Thymus (tissue), 11 donors: ENCODE measurements around the gene IFNLR1. TPM values are rescaled to one million over a fixed set of nuclear protein-coding genes. Genes with fewer than 3 reads are reported as not detected.

Source experiments
- DNase-seq, 9 donors: peaks; one replicate each; pipeline ENCODE4 v3.0.0-alpha.2; 2013; ENCODE audit warnings: low spot score in 9 of 9, low read depth in 6 of 9, missing footprints in 1 of 9
- H3K27ac ChIP-seq, 2 donors: one replicate each; pipeline ENCODE4 v1.5.1; 2013; ENCODE audit warnings: control low read depth in 1 of 2, low read depth in 1 of 2, low read length in 1 of 2, mild to moderate bottlenecking in 1 of 2, moderate library complexity in 1 of 2
- H3K27me3 ChIP-seq, 2 donors: one replicate each; pipeline ENCODE4 v1.5.1; 2013; ENCODE audit warnings: low read length in 1 of 2; ENCODE audit not compliant: control insufficient read depth in 2 of 2, insufficient read depth in 1 of 2
- H3K36me3 ChIP-seq, 2 donors: one replicate each; pipeline ENCODE4 v1.5.1; 2013; ENCODE audit warnings: low read length in 1 of 2, mild to moderate bottlenecking in 1 of 2, moderate library complexity in 1 of 2; ENCODE audit not compliant: control insufficient read depth in 2 of 2, insufficient read depth in 2 of 2
- H3K4me1 ChIP-seq, 2 donors: one replicate each; pipeline ENCODE4 v1.5.1; 2013; ENCODE audit warnings: low read length in 2 of 2; ENCODE audit not compliant: control insufficient read depth in 2 of 2, insufficient read depth in 2 of 2
- H3K4me3 ChIP-seq, 2 donors: one replicate each; pipeline ENCODE4 v1.5.1; 2013; ENCODE audit warnings: low read length in 2 of 2, control low read depth in 1 of 2, mild to moderate bottlenecking in 1 of 2
- H3K9me3 ChIP-seq, 2 donors: one replicate each; pipeline ENCODE4 v1.5.1; 2013; ENCODE audit warnings: low read length in 1 of 2, mild to moderate bottlenecking in 1 of 2; ENCODE audit not compliant: control insufficient read depth in 2 of 2, insufficient read depth in 1 of 2
- WGBS: extraction: QIAGEN DNeasy Blood & Tissue Kit; methylation state at CpG from one replicate; pipeline ENCODE4 v1.1.7; 2013; 5-methylcytosine and 5-hydroxymethylcytosine counted together
- polyA plus RNA-seq: library from polyadenylated mRNA; stranded (reverse); fragments of 200-250 nt; gene quantifications from one replicate; pipeline ENCODE4 v1.2.3, GENCODE V29; 2013
- total RNA-seq: library from RNA; stranded (reverse); fragments of 120-200 nt; gene quantifications from one replicate; pipeline ENCODE4 v1.2.4, GENCODE V29; 2013
- donor health status: healthy.

The IFNLR1 gene
- total and polyA plus RNA-seq, 2 donors: 0.66 to 1.3 TPM

DNA sequence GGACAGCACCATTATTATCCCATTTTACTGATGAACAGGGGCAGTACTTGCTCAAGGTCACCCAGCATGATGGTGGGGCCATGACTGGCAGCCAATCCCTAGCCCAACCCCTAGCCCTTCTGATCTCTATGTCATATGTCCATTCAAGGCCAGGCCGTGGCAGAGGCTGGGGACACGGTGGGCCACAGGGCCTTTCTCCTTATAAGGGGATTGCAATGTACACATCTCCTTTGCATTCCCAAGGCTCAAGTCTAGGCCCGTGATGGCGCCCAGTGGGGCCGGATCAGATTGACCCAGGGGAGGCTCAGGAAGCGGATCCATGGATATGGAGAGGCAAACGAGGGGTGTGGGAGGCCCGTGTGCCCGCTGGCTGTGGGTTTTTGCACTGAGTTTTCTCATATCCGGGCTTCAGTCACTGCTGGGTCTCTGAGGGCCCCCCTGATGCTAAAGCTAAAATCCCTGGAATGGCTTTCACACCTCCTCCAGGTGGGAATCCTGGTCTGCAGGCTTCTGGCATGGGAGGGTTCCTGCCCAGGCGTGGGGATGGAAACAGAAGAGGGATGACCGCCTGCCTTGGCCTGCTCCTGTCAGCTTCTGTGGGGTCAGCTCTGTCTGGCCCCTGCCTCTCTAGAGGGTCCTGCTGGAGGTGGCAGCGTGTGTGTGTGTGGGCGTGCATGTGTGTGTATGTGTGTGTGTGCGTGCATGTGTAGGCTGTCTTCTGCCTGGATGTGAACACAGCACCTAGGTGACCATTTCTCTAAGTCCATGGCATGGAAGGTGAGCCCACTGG lies 77.2 kb downstream of the IFNLR1 start:
- H3K27me3 ChIP-seq: peaks cover 0 to 40% of the 10 kb centered on the region in 2 donors
- H3K4me1 ChIP-seq: no peaks in the 10 kb centered on the region
- DNase-seq: no peak
- WGBS: 88% methylated on average over 15 of the region's 15 CpGs
- no peak overlapping the region for H3K27ac ChIP-seq
- H3K36me3 ChIP-seq: no peaks in the 10 kb centered on the region
- H3K4me3 ChIP-seq: no peak overlapping the region
- H3K9me3 ChIP-seq: no peaks in the 10 kb centered on the region

DNA sequence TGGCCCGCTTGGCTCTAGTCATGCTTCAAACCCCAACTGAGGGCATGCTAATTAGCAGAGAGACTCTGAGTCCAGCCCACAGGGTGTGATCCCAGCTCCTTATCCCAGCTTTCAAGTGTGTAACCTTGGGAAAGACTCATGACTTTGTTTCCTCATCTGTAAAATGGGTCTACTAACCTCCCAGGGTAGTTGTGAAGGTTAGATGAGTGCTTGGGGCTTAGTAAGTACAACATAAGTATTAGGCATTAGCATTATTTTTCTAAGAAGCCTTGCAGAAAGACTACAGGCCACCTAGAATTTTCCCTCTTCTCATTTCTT lies 78.0 kb downstream of the IFNLR1 start:
- H3K36me3 ChIP-seq: no peaks in the 10 kb centered on the region
- H3K4me1 ChIP-seq: no peaks in the 10 kb centered on the region
- no peak overlapping the region for H3K4me3 ChIP-seq
- WGBS: 92% methylated on average over 1 of the region's 1 CpG
- no peak for DNase-seq
- no peak overlapping the region for H3K27ac ChIP-seq
- H3K9me3 ChIP-seq: no peaks in the 10 kb centered on the region
- peaks cover 0 to 35% of the 10 kb centered on the region in 2 donors for H3K27me3 ChIP-seq

DNA sequence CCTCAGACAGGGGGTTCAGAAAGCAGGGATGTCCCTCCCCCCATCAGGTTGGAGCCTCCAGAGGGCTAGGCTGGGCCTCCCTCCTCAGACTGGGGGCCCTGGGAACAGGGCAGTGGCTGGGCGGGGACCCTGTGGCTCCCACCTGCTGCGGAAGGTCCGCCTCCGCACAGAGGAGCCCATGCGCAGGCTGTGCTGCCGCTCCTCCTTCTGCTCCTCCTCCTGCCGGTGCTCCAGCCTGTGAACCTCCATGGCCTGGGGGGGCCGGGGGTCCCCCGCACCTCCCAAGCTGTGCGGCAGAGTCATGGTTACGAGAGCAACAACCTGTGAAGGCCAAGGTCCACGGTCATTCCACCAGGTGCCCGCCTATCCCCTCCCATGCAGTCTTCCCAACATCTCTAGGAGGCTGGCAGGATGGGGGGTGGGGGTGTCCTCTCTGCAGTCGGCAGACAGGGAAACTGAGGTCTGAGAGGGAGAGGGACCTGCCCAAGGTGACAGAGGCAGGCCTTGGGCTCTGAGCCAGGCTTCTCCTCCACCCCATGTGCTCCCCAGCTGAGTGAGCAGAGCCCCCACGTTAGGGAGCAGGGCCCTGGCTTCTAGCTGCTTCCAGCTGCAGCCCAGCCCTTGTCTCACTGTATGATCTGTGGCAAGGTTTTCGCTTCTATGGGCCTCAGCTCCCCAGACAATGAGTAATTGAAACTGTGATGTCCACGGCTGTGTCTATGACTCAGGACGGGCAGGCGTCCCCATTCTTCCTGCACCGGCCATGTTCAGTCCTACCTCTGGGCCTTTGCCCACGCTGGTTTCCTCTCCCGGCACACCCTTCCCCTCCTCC lies 78.5 kb downstream of the IFNLR1 start:
- Histone ChIP-seq H3K27me3 (peaks cover 0 to 29% of the 10 kb centered on the region in 2 donors), H3K27ac (no peak overlapping the region), H3K4me1 (no peaks in the 10 kb centered on the region), H3K4me3 (no peak overlapping the region), H3K9me3 (no peaks in the 10 kb centered on the region), H3K36me3 (no peaks in the 10 kb centered on the region)
- DNase-seq: no peak
- 91% methylated on average over 22 of the region's 22 CpGs for WGBS

DNA sequence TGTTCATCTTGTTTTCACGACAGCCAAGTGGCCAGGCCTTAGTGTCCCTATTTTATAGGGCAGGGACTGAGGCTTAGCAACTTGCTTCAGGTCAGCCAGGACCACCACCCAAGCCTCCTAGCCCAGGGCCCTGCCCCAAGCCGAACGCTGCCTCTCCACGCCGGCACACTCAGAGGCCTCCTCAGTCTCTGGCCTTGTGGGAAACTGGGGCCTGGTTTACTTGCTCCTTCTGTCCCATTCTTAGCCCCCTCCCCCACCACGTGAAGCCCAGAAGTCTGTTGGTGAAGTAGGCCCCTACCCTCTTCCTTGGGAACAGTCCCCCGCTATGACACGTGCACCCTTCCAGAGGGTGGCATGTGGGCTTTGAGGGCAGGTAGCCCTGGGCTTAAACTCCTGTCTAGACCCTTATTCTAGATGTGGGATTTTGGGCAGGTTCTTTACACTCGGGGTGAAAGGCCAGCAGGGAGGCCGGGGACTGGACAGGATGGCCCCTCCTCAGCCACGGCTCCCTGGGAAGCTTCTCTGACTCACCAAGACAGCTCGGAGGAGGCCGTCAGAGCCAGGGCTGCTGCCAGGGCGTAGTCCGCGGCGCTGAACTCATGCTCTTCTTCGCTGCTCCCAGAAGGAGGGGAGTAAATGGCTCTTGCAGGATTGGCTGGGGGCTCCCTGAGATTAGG lies 79.5 kb downstream of the IFNLR1 start:
- no peak for DNase-seq
- no peak overlapping the region for H3K27ac ChIP-seq
- H3K9me3 ChIP-seq: no peaks in the 10 kb centered on the region
- H3K36me3 ChIP-seq: no peaks in the 10 kb centered on the region
- peaks cover 0 to 25% of the 10 kb centered on the region in 2 donors for H3K27me3 ChIP-seq
- 89% methylated on average over 18 of the region's 18 CpGs for WGBS
- H3K4me1 ChIP-seq: no peaks in the 10 kb centered on the region
- no peak overlapping the region for H3K4me3 ChIP-seq

DNA sequence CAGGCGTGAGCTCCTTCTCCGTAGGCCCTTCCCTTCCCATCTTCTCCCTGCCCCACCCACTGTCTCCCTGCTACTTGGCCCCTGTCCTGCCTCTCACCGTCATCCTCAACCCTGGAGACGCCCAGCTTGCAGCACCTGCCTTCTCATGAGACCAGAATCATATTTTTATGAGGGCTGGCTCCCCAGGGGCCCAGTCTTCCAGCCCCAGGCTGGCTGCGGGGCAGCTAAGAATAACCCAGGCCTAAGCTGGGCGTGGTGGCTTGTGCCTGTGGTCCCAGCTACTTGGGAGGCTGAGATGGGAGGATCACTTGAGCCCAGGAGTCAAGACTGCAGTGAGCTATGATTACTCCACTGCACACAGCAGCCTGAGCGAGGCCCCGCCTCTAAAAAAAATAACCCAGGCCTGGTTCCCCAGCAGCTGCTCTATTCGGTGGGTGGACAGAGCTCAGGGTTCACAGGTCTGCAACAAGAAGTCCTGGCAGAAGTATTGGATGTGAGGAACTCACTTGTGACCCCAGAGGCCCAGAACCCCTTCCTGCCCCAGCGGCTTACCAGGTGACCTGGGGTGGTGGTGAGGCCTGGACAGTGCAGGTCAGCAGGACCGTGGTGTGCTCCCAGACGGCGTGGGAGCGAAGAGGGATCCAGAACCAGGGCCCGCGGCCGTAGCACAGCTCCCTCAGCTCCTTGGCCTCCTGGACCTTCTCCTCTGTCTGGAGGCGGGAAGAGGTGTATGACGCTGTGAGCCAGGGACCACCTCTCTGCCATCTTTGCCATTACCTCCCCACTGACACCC lies 81.5 kb downstream of the IFNLR1 start:
- Histone ChIP-seq H3K27me3 (peaks cover 0 to 5% of the 10 kb centered on the region in 2 donors), H3K4me1 (no peaks in the 10 kb centered on the region), H3K4me3 (no peak overlapping the region), H3K36me3 (no peaks in the 10 kb centered on the region), H3K27ac (no peak overlapping the region), H3K9me3 (no peaks in the 10 kb centered on the region)
- no peak for DNase-seq
- 91% methylated on average over 19 of the region's 19 CpGs for WGBS

DNA sequence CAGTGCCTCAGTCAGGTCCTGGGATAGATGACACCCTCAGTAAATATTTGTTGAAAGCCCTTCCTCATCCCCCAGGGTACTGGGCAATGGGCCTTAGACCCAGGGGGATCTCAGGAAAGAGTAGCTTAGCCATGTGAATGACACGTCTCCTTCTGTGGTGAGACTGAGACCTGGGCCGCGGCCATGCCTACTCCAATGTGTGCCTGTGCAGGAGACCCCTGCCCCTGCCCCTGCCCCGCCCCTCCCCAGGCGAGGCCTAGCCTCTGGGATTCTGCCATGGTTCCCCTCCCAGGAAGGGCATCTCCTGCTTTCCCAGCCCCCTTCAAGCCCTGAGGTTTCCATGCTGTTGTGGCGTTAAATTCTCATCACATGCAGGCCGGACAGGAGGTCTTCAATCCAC lies 82.2 kb downstream of the IFNLR1 start:
- Histone ChIP-seq H3K9me3 (no peaks in the 10 kb centered on the region), H3K27ac (no peak overlapping the region), H3K4me3 (no peak overlapping the region), H3K4me1 (no peaks in the 10 kb centered on the region), H3K27me3 (peaks cover 0 to 5% of the 10 kb centered on the region in 2 donors), H3K36me3 (no peaks in the 10 kb centered on the region)
- WGBS: 98% methylated on average over 7 of the region's 7 CpGs
- no peak for DNase-seq

Other genes starting within 250 kb of the IFNLR1 start
- 143 TPM for gene PNRC2, start 227.5 kb downstream of the IFNLR1 start, total RNA-seq
- gene PNRC2, start 227.5 kb downstream of the IFNLR1 start, polyA plus RNA-seq: 151 TPM
- 145 TPM for gene SRSF10, start 207.0 kb downstream of the IFNLR1 start, total RNA-seq
- gene SRSF10, start 207.0 kb downstream of the IFNLR1 start, polyA plus RNA-seq: 106 TPM
- gene MYOM3, start 75.2 kb downstream of the IFNLR1 start, total RNA-seq: 1.5 TPM
- gene MYOM3, start 75.2 kb downstream of the IFNLR1 start, polyA plus RNA-seq: 0.71 TPM
- gene IL22RA1, start 44.1 kb downstream of the IFNLR1 start, total RNA-seq: not detected
- gene IL22RA1, start 44.1 kb downstream of the IFNLR1 start, polyA plus RNA-seq: 0.09 TPM
- 0.90 TPM for gene GRHL3, start 132.1 kb upstream of the IFNLR1 start, total RNA-seq
- 3.2 TPM for gene GRHL3, start 132.1 kb upstream of the IFNLR1 start, polyA plus RNA-seq
- gene STPG1, start 226.5 kb upstream of the IFNLR1 start, total RNA-seq: 3.3 TPM
- gene STPG1, start 226.5 kb upstream of the IFNLR1 start, polyA plus RNA-seq: 3.5 TPM
- 17.1 TPM for gene NIPAL3, start 228.5 kb upstream of the IFNLR1 start, total RNA-seq
- 9.2 TPM for gene NIPAL3, start 228.5 kb upstream of the IFNLR1 start, polyA plus RNA-seq